Neural cell (in vitro differentiated cells): ENCODE measurements around the gene UBAP2.

Experiments used
- EP300 ChIP-seq: fragments of 450-650 bp; conservative IDR thresholded peaks from 2 replicates; pipeline ENCODE4 v1.6.1; 2014; ENCODE audit warnings: antibody characterized with exemption, mild to moderate bottlenecking, moderate library complexity; ENCODE audit not compliant: poor library complexity, severe bottlenecking
- EZH2 ChIP-seq: fragments of 200-600, 300-800 bp; shearing (Covaris generic), sonication (generic); IDR thresholded peaks from 2 replicates; pipeline ENCODE4 v1.6.1; 2014; ENCODE audit warnings: antibody characterized with exemption, low read length, borderline replicate concordance, mild to moderate bottlenecking; ENCODE audit not compliant: insufficient read depth, poor library complexity, severe bottlenecking
- MXI1 ChIP-seq: fragments of 450-650 bp; conservative IDR thresholded peaks from 2 replicates; pipeline ENCODE4 v1.6.1; 2014; ENCODE audit warnings: antibody characterized with exemption, mild to moderate bottlenecking; ENCODE audit not compliant: poor library complexity, severe bottlenecking
- POLR2AphosphoS5 ChIP-seq: IDR thresholded peaks from 2 replicates; pipeline ENCODE4 v1.6.1; 2012
- RAD21 ChIP-seq: fragments of 450-650 bp; conservative IDR thresholded peaks from 2 replicates; pipeline ENCODE4 v1.6.1; 2014; ENCODE audit warnings: antibody characterized with exemption, mild to moderate bottlenecking, moderate library complexity
- SMC3 ChIP-seq: fragments of 450-650 bp; conservative IDR thresholded peaks from 2 replicates; pipeline ENCODE4 v1.6.1; 2014; ENCODE audit warnings: antibody characterized with exemption, mild to moderate bottlenecking, moderate library complexity; ENCODE audit not compliant: poor library complexity
- TAF1 ChIP-seq: IDR thresholded peaks from 2 replicates; pipeline ENCODE4 v1.6.1; 2012; ENCODE audit warnings: low read depth
- TF ChIP-seq, protein P1 (sequence below): fragments of 450-650 bp; IDR thresholded peaks from 2 replicates; pipeline ENCODE4 v1.5.1; 2014; ENCODE audit warnings: antibody characterized with exemption, mild to moderate bottlenecking, moderate library complexity; ENCODE audit not compliant: poor library complexity, severe bottlenecking
- TF ChIP-seq, protein P2 (sequence below): IDR thresholded peaks from 2 replicates; pipeline ENCODE4 v1.6.1; 2012; ENCODE audit warnings: borderline replicate concordance

GRCh38 chr9:33939924-33940874 is 108.5 kb downstream of the UBAP2 start:
- TF ChIP-seq, protein P1, sequence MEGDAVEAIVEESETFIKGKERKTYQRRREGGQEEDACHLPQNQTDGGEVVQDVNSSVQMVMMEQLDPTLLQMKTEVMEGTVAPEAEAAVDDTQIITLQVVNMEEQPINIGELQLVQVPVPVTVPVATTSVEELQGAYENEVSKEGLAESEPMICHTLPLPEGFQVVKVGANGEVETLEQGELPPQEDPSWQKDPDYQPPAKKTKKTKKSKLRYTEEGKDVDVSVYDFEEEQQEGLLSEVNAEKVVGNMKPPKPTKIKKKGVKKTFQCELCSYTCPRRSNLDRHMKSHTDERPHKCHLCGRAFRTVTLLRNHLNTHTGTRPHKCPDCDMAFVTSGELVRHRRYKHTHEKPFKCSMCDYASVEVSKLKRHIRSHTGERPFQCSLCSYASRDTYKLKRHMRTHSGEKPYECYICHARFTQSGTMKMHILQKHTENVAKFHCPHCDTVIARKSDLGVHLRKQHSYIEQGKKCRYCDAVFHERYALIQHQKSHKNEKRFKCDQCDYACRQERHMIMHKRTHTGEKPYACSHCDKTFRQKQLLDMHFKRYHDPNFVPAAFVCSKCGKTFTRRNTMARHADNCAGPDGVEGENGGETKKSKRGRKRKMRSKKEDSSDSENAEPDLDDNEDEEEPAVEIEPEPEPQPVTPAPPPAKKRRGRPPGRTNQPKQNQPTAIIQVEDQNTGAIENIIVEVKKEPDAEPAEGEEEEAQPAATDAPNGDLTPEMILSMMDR: no peak
- TF ChIP-seq EZH2 (no peak), TAF1 (no peak), MXI1 (no peak), EP300 (no peak), SMC3 (no peak), POLR2AphosphoS5 (no peak), RAD21 (no peak)
- TF ChIP-seq, protein P2, sequence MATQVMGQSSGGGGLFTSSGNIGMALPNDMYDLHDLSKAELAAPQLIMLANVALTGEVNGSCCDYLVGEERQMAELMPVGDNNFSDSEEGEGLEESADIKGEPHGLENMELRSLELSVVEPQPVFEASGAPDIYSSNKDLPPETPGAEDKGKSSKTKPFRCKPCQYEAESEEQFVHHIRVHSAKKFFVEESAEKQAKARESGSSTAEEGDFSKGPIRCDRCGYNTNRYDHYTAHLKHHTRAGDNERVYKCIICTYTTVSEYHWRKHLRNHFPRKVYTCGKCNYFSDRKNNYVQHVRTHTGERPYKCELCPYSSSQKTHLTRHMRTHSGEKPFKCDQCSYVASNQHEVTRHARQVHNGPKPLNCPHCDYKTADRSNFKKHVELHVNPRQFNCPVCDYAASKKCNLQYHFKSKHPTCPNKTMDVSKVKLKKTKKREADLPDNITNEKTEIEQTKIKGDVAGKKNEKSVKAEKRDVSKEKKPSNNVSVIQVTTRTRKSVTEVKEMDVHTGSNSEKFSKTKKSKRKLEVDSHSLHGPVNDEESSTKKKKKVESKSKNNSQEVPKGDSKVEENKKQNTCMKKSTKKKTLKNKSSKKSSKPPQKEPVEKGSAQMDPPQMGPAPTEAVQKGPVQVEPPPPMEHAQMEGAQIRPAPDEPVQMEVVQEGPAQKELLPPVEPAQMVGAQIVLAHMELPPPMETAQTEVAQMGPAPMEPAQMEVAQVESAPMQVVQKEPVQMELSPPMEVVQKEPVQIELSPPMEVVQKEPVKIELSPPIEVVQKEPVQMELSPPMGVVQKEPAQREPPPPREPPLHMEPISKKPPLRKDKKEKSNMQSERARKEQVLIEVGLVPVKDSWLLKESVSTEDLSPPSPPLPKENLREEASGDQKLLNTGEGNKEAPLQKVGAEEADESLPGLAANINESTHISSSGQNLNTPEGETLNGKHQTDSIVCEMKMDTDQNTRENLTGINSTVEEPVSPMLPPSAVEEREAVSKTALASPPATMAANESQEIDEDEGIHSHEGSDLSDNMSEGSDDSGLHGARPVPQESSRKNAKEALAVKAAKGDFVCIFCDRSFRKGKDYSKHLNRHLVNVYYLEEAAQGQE: no peak
